Measurements from ENCODE around the gene ACTC1. TPM values are rescaled to one million over a fixed set of nuclear protein-coding genes. Genes with fewer than 3 reads are reported as not detected.

ACTC1 gene
- total and polyA plus RNA-seq, 2 donors (not counting 3 experiments of a cell fraction or from before 2014, with no cell fraction given) = 1.0 TPM; not detected in 1

DNA sequence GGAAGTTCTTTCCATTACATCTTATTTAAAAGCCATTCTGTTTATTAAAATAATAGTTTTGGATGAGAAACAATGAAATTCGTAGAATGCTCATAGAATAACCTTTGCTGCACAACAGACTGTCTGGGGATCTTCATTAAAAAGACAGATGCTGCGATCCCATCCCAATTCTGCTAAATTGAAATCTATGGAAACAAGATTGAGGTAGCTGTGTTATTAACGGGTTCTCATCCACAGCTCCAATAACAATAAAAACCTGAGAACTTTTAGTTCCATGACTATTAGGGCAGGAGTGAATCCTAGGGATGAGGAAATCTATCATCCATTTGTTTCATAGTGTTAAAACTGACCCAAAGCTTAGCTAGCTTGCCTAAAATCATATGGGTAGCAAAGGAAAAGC is 38.1 kb downstream of the ACTC1 start:
- Histone ChIP-seq H3K4me1 (ENCODE audit: control insufficient read depth, extremely low read depth, insufficient read depth, low read length) (no peaks in the 10 kb centered on the region), H4K20me1 (replicated peaks; ENCODE audit: control insufficient read depth, extremely low read depth, insufficient read depth, low read length) (no peaks in the 10 kb centered on the region), H3K27ac (ENCODE audit: insufficient read depth, low read depth, low read length) (no peak overlapping the region), H3K79me2 (ENCODE audit: control insufficient read depth, insufficient read depth, low read length) (no peaks in the 10 kb centered on the region), H3K9ac (replicated peaks; ENCODE audit: extremely low read depth, insufficient read depth, low read length) (no peak overlapping the region), H2AFZ (ENCODE audit: low read depth, low read length) (no peak overlapping the region), H3K36me3 (ENCODE audit: control insufficient read depth in 2 of 2, extremely low read depth in 1 of 2, insufficient read depth in 2 of 2, low read length in 2 of 2) (no peaks in the 10 kb centered on the region), H3K9me3 (replicated peaks; ENCODE audit: control insufficient read depth, insufficient read depth, low read length) (no peaks in the 10 kb centered on the region), H3K4me2 (ENCODE audit: insufficient read depth, low read length) (no peak overlapping the region), H3K4me3 (replicated peaks in 1 of 3; ENCODE audit: insufficient read depth in 1 of 3, low read depth in 1 of 3, low read length in 3 of 3) (no peak overlapping the region), H3K9me1 (replicated peaks; ENCODE audit: control insufficient read depth, extremely low read depth, insufficient read depth, low read length) (no peaks in the 10 kb centered on the region), H3K27me3 (ENCODE audit: control insufficient read depth in 2 of 2, insufficient read depth in 2 of 2, low read length in 2 of 2) (peaks cover 36 to 62% of the 10 kb centered on the region in 2 experiments)
- intact Hi-C loops (cut with micrococcal nuclease) = no loop called here
- ChIA-PET CTCF (interaction anchor here (1.7 kb wide), 1 partner anchor 95 kb away, joined by 4 read pairs; no protein-coding TSS in a partner anchor), POLR2A (no interaction called here)
- DNase-seq (ENCODE audit: low read depth, low spot score) = no peak
- no TSS peak for BruUV-seq (replicated peaks)
- TF ChIP-seq EZH2 (IDR thresholded peaks at IDR 0.05; ENCODE audit: borderline replicate concordance, low read depth, low read length, severe bottlenecking) (no peak), FOS (IDR thresholded peaks at IDR 0.05; ENCODE audit: borderline replicate concordance, insufficient read depth, low read length) (no peak), JUN (IDR thresholded peaks at IDR 0.05; ENCODE audit: borderline replicate concordance, insufficient read depth, insufficient read length, low read depth) (no peak), MYC (IDR thresholded peaks at IDR 0.05; ENCODE audit: low read depth, low read length) (no peak), GATA2 (IDR thresholded peaks at IDR 0.05; ENCODE audit: insufficient read depth, insufficient read length, low read depth, low read length) (no peak), POLR2A (IDR thresholded peaks at IDR 0.05; ENCODE audit: low read depth, low read length) (no peak), POLR2AphosphoS5 (IDR thresholded peaks at IDR 0.05; ENCODE audit: insufficient read depth, low read depth, low read length) (no peak)
- TF ChIP-seq, protein P1, sequence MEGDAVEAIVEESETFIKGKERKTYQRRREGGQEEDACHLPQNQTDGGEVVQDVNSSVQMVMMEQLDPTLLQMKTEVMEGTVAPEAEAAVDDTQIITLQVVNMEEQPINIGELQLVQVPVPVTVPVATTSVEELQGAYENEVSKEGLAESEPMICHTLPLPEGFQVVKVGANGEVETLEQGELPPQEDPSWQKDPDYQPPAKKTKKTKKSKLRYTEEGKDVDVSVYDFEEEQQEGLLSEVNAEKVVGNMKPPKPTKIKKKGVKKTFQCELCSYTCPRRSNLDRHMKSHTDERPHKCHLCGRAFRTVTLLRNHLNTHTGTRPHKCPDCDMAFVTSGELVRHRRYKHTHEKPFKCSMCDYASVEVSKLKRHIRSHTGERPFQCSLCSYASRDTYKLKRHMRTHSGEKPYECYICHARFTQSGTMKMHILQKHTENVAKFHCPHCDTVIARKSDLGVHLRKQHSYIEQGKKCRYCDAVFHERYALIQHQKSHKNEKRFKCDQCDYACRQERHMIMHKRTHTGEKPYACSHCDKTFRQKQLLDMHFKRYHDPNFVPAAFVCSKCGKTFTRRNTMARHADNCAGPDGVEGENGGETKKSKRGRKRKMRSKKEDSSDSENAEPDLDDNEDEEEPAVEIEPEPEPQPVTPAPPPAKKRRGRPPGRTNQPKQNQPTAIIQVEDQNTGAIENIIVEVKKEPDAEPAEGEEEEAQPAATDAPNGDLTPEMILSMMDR (IDR thresholded peaks at IDR 0.05; ENCODE audit: extremely low read depth in 1 of 2, insufficient read depth in 1 of 2, low read depth in 1 of 2, low read length in 2 of 2) = no peak
- TF ChIP-seq, protein P2, sequence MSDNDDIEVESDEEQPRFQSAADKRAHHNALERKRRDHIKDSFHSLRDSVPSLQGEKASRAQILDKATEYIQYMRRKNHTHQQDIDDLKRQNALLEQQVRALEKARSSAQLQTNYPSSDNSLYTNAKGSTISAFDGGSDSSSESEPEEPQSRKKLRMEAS (IDR thresholded peaks at IDR 0.05; ENCODE audit: insufficient read depth, insufficient read length) = no peak
- dilution Hi-C loops (cut with MboI; ENCODE audit: extremely low pct_ligation_motif_present, low sequenced_read_pairs) = no loop called here
- no peak for FAIRE-seq
